Thymus (tissue), 11 donors: Measurements from ENCODE around the gene PIP4K2B. TPM values are rescaled to one million over a fixed set of nuclear protein-coding genes. Genes with fewer than 3 reads are reported as not detected.

Experiments used
- DNase-seq, 9 donors: peaks; one replicate each; pipeline ENCODE4 v3.0.0-alpha.2; 2013; ENCODE audit warnings: low spot score in 9 of 9, low read depth in 6 of 9, missing footprints in 1 of 9
- H3K27ac ChIP-seq, 2 donors: one replicate each; pipeline ENCODE4 v1.5.1; 2013; ENCODE audit warnings: control low read depth in 1 of 2, low read depth in 1 of 2, low read length in 1 of 2, mild to moderate bottlenecking in 1 of 2, moderate library complexity in 1 of 2
- H3K27me3 ChIP-seq, 2 donors: one replicate each; pipeline ENCODE4 v1.5.1; 2013; ENCODE audit warnings: low read length in 1 of 2; ENCODE audit not compliant: control insufficient read depth in 2 of 2, insufficient read depth in 1 of 2
- H3K36me3 ChIP-seq, 2 donors: one replicate each; pipeline ENCODE4 v1.5.1; 2013; ENCODE audit warnings: low read length in 1 of 2, mild to moderate bottlenecking in 1 of 2, moderate library complexity in 1 of 2; ENCODE audit not compliant: control insufficient read depth in 2 of 2, insufficient read depth in 2 of 2
- H3K4me1 ChIP-seq, 2 donors: one replicate each; pipeline ENCODE4 v1.5.1; 2013; ENCODE audit warnings: low read length in 2 of 2; ENCODE audit not compliant: control insufficient read depth in 2 of 2, insufficient read depth in 2 of 2
- H3K4me3 ChIP-seq, 2 donors: one replicate each; pipeline ENCODE4 v1.5.1; 2013; ENCODE audit warnings: low read length in 2 of 2, control low read depth in 1 of 2, mild to moderate bottlenecking in 1 of 2
- H3K9me3 ChIP-seq, 2 donors: one replicate each; pipeline ENCODE4 v1.5.1; 2013; ENCODE audit warnings: low read length in 1 of 2, mild to moderate bottlenecking in 1 of 2; ENCODE audit not compliant: control insufficient read depth in 2 of 2, insufficient read depth in 1 of 2
- WGBS: extraction: QIAGEN DNeasy Blood & Tissue Kit; methylation state at CpG from one replicate; pipeline ENCODE4 v1.1.7; 2013; 5-methylcytosine and 5-hydroxymethylcytosine counted together
- polyA plus RNA-seq: library from polyadenylated mRNA; stranded (reverse); fragments of 200-250 nt; gene quantifications from one replicate; pipeline ENCODE4 v1.2.3, GENCODE V29; 2013
- total RNA-seq: library from RNA; stranded (reverse); fragments of 120-200 nt; gene quantifications from one replicate; pipeline ENCODE4 v1.2.4, GENCODE V29; 2013
- donor health status: healthy.

PIP4K2B gene
- total and polyA plus RNA-seq, 2 donors, result 15.9 to 17.8 TPM

- Histone ChIP-seq H3K36me3 (peaks cover 74 to 81% of the 10 kb centered on the region in 2 donors), H3K9me3 (no peaks in the 10 kb centered on the region), H3K27ac (no peak overlapping the region), H3K27me3 (no peaks in the 10 kb centered on the region), H3K4me3 (no peak overlapping the region), H3K4me1 (peaks cover 0 to 14% of the 10 kb centered on the region in 2 donors)
- DNase-seq, result no peak
- 99% methylated on average over 16 of the region's 16 CpGs for WGBS
Measured at GRCh38 chr17:38721802-38722201, 77.6 kb downstream of the PIP4K2B start.

DNA sequence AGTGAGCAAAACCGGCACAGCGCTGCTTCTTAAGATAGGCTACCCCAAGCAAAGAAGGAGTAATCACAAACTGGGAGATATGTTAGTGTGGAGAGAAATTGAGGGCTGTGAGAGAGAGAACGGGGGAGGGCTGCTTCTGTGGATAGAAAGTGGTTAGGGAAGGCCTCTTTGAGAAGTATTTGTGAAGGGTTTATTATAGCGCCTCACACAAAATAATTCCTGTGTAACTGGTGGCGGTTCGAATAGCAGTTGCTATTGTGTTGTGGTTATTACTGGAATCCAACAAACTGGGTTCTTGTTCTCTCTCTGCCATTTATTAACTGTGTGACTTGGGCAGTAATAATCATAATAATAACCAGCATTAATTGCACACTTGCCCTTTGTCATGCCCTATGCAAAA, 78.4 kb downstream of the PIP4K2B start:
- DNase-seq, result no peak
- Histone ChIP-seq H3K27ac (no peak overlapping the region), H3K4me1 (peaks cover 0 to 12% of the 10 kb centered on the region in 2 donors), H3K36me3 (peaks cover 82 to 88% of the 10 kb centered on the region in 2 donors), H3K9me3 (no peaks in the 10 kb centered on the region), H3K27me3 (no peaks in the 10 kb centered on the region), H3K4me3 (no peak overlapping the region)
- 98% methylated on average over 6 of the region's 6 CpGs for WGBS

GRCh38 chr17:38719943-38720641, 79.3 kb downstream of the PIP4K2B start:
- Histone ChIP-seq H3K27me3 (no peaks in the 10 kb centered on the region), H3K9me3 (no peaks in the 10 kb centered on the region), H3K4me1 (peaks cover 0 to 8% of the 10 kb centered on the region in 2 donors), H3K36me3 (peaks cover 88 to 89% of the 10 kb centered on the region in 2 donors), H3K4me3 (no peak overlapping the region), H3K27ac (no peak overlapping the region)
- no peak for DNase-seq
- 97% methylated on average over 39 of the region's 39 CpGs for WGBS

DNA sequence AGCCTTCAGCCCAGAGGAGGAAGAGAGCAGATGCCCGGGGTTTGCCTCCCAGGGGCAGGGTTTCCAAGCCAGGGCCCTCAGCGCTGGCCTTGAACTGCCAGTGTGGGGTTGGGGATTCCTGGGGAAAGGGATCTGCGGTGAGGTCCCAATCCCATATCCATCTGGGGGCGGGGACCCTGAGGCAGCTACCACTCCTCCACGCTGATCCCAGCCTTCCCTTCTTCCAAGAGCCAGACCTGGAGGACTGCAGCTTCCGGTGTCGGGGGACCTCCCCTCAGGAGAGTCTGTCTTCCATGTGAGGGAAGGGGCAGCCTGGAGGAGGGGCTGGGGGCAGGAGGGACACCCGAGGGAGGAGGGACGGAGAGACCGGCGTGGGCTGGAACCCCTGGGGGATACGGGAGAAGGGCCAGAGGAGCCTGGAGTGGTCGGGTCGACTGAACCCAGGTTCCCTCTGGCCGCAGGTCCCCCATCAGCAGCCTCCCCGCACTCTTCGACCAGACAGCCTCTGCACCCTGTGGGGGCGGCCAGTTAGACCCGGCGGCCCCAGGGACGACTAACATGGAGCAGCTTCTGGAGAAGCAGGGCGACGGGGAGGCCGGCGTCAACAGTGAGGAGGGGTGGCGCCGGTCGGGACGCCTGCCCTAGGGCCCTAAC, 79.9 kb downstream of the PIP4K2B start:
- no peak overlapping the region for H3K4me3 ChIP-seq
- no peak overlapping the region for H3K27ac ChIP-seq
- H3K36me3 ChIP-seq, result peaks cover 88% of the 10 kb centered on the region in 2 donors
- 98% methylated on average over 29 of the region's 29 CpGs for WGBS
- no peaks in the 10 kb centered on the region for H3K9me3 ChIP-seq
- no peaks in the 10 kb centered on the region for H3K27me3 ChIP-seq
- DNase-seq, result no peak
- H3K4me1 ChIP-seq, result peaks cover 0 to 6% of the 10 kb centered on the region in 2 donors

GRCh38 chr17:38717139-38717745, 82.1 kb downstream of the PIP4K2B start:
- no peaks in the 10 kb centered on the region for H3K27me3 ChIP-seq
- no peak overlapping the region for H3K27ac ChIP-seq
- peaks cover 94 to 96% of the 10 kb centered on the region in 2 donors for H3K36me3 ChIP-seq
- no peak overlapping the region for H3K4me3 ChIP-seq
- peaks cover 0 to 6% of the 10 kb centered on the region in 2 donors for H3K4me1 ChIP-seq
- no peaks in the 10 kb centered on the region for H3K9me3 ChIP-seq
- no peak for DNase-seq
- 92% methylated on average over 12 of the region's 12 CpGs for WGBS

DNA sequence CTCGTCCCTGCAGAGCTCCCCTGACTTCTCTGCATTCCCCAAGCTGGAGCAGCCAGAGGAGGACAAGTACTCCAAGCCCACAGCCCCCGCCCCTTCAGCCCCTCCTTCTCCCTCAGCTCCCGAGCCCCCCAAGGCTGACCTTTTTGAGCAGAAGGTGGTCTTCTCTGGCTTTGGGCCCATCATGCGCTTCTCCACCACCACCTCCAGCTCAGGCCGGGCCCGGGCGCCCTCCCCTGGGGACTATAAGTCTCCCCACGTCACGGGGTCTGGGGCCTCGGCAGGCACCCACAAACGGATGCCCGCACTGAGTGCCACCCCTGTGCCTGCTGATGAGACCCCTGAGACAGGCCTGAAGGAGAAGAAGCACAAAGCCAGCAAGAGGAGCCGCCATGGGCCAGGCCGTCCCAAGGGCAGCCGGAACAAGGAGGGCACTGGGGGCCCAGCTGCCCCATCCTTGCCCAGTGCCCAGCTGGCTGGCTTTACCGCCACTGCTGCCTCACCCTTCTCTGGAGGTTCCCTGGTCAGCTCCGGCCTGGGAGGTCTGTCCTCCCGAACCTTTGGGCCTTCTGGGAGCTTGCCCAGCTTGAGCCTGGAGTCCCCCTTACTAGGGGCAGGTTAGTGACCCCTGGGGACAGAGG, 82.9 kb downstream of the PIP4K2B start:
- H3K9me3 ChIP-seq, result no peaks in the 10 kb centered on the region
- no peaks in the 10 kb centered on the region for H3K27me3 ChIP-seq
- 96% methylated on average over 18 of the region's 18 CpGs for WGBS
- H3K36me3 ChIP-seq, result peaks cover 95 to 96% of the 10 kb centered on the region in 2 donors
- peaks cover 0 to 9% of the 10 kb centered on the region in 2 donors for H3K4me1 ChIP-seq
- H3K27ac ChIP-seq, result no peak overlapping the region
- H3K4me3 ChIP-seq, result no peak overlapping the region
- DNase-seq, result no peak

Other genes starting within 250 kb of the PIP4K2B start
- gene SRCIN1, start 193.6 kb downstream of the PIP4K2B start, total RNA-seq, result 0.52 TPM
- 1.1 TPM for gene SRCIN1, start 193.6 kb downstream of the PIP4K2B start, polyA plus RNA-seq
- 2.6 TPM for gene EPOP, start 124.6 kb downstream of the PIP4K2B start, total RNA-seq
- 4.3 TPM for gene EPOP, start 124.6 kb downstream of the PIP4K2B start, polyA plus RNA-seq
- 37.3 TPM for gene MLLT6, start 94.3 kb downstream of the PIP4K2B start, total RNA-seq
- 124 TPM for gene MLLT6, start 94.3 kb downstream of the PIP4K2B start, polyA plus RNA-seq
- gene CISD3, start 69.2 kb downstream of the PIP4K2B start, total RNA-seq, result 10.3 TPM
- gene CISD3, start 69.2 kb downstream of the PIP4K2B start, polyA plus RNA-seq, result 22.5 TPM
- 1.4 TPM for gene PCGF2, start 51.2 kb downstream of the PIP4K2B start, total RNA-seq
- 12.6 TPM for gene PCGF2, start 51.2 kb downstream of the PIP4K2B start, polyA plus RNA-seq
- gene PSMB3, start 46.8 kb downstream of the PIP4K2B start, total RNA-seq, result 432 TPM
- gene PSMB3, start 46.8 kb downstream of the PIP4K2B start, polyA plus RNA-seq, result 206 TPM
- 18.7 TPM for gene CWC25, start 25.8 kb upstream of the PIP4K2B start, total RNA-seq
- gene CWC25, start 25.8 kb upstream of the PIP4K2B start, polyA plus RNA-seq, result 36.2 TPM
- gene RPL23, start 54.2 kb upstream of the PIP4K2B start, total RNA-seq, result 3,220 TPM
- gene RPL23, start 54.2 kb upstream of the PIP4K2B start, polyA plus RNA-seq, result 4,550 TPM
- gene LASP1, start 70.5 kb upstream of the PIP4K2B start, total RNA-seq, result 37.0 TPM
- gene LASP1, start 70.5 kb upstream of the PIP4K2B start, polyA plus RNA-seq, result 72.5 TPM
- not detected for gene FBXO47, start 167.8 kb upstream of the PIP4K2B start, total RNA-seq
- not detected for gene FBXO47, start 167.8 kb upstream of the PIP4K2B start, polyA plus RNA-seq